Right lobe of liver (tissue), 4 donors: ENCODE data around the gene DDI2.

ENCODE experiments used
- POLR2A ChIP-seq: fragments of 450-650 bp; IDR thresholded peaks from one replicate; pipeline ENCODE4 v1.6.1; 2017; ENCODE audit warnings: antibody characterized with exemption, mild to moderate bottlenecking
- TF ChIP-seq, protein P1 (sequence below), 4 donors: fragments of 200-600 bp in 3 of 4; fragments of 450-650 bp in 1 of 4; IDR thresholded peaks; one replicate each; pipeline versions ENCODE4 v1.5.1 to v1.8.0; 2016 to 2022; ENCODE audit warnings: antibody characterized with exemption in 4 of 4, mild to moderate bottlenecking in 2 of 4
- donor health status: DM: no; HTN: no; CAD: no.
- donor health status: DM: no; HTN: no; CAD: no.
- donor health status: DM: no; HTN: yes; CAD: no.

DNA sequence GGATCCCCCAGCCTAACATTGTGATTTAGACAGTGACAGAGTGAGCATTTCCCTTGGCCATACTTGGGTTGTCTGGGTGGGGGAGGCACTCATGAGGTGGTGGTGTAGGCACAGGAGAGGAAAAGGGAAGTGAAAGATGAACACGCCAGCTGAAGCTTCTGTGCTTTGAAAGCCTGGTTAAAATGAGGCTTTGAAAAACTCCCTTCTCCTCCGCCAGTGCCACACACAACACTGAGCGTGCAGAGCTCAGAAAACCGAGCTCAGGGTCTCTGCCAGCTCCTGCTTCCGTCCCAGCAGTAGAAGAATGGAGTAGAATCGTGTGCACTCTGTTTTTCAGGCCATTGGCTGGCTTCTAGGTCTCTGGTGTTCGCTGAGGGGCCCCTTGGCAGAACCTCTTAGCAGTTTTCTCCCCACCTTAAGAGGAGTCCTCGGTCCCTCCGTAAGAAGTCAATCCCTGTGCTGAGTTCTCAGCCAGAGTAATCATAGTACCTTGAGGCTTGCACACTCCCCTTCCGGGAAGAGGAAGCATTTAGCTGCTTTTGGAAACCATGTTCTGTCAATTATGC, 79.8 kb downstream of the DDI2 start:
- TF ChIP-seq, protein P1, sequence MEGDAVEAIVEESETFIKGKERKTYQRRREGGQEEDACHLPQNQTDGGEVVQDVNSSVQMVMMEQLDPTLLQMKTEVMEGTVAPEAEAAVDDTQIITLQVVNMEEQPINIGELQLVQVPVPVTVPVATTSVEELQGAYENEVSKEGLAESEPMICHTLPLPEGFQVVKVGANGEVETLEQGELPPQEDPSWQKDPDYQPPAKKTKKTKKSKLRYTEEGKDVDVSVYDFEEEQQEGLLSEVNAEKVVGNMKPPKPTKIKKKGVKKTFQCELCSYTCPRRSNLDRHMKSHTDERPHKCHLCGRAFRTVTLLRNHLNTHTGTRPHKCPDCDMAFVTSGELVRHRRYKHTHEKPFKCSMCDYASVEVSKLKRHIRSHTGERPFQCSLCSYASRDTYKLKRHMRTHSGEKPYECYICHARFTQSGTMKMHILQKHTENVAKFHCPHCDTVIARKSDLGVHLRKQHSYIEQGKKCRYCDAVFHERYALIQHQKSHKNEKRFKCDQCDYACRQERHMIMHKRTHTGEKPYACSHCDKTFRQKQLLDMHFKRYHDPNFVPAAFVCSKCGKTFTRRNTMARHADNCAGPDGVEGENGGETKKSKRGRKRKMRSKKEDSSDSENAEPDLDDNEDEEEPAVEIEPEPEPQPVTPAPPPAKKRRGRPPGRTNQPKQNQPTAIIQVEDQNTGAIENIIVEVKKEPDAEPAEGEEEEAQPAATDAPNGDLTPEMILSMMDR (IDR thresholded peaks at IDR 0.05): no peak
- TF ChIP-seq POLR2A: no peak
